Common myeloid progenitor, CD34-positive (primary cell): ENCODE measurements around the gene PRKN.

ENCODE experiments used
- CTCF ChIA-PET: fragments of 350-600 bp; sonication (Branson Sonifier 250); formaldehyde crosslinking; loops from one replicate; lab custom pipeline; 2021; ENCODE audit warnings: antibody characterized with exemption; lab: Charles Lee
- POLR2A ChIA-PET: fragments of 350-600 bp; sonication (Branson Sonifier 250); formaldehyde crosslinking; loops from one replicate; lab custom pipeline; 2021; ENCODE audit warnings: antibody characterized with exemption; lab: Charles Lee
- DNase-seq, 3 donors: peaks; one replicate each; pipeline versions ENCODE4 v3.0.0 to v3.0.0-alpha.2; 2013
- H3K27ac ChIP-seq, 2 experiments: 1 replicate in 1 of 2; 2 replicates in 1 of 2; pipeline ENCODE4 v1.7.0; 2013; ENCODE audit warnings: inconsistent platforms in 2 of 2, low read length in 2 of 2, mild to moderate bottlenecking in 2 of 2, low read depth in 1 of 2, moderate library complexity in 1 of 2; ENCODE audit not compliant: severe bottlenecking in 2 of 2, insufficient read depth in 1 of 2, poor library complexity in 1 of 2
- H3K27me3 ChIP-seq, 5 experiments: replicated peaks in 2 of 5; 1 replicate in 3 of 5; 2 replicates in 2 of 5; pipeline versions ENCODE4 v1.6.1 to v1.7.0; 2013; ENCODE audit warnings: low read length in 4 of 5, mild to moderate bottlenecking in 2 of 5, moderate library complexity in 2 of 5, inconsistent platforms in 1 of 5; ENCODE audit not compliant: insufficient read depth in 5 of 5, control insufficient read depth in 4 of 5
- H3K36me3 ChIP-seq, 4 experiments: 1 replicate in 2 of 4; 2 replicates in 2 of 4; pipeline versions ENCODE4 v1.6.1 to v1.7.0; 2013; ENCODE audit warnings: low read length in 3 of 4, control low read depth in 1 of 4, mild to moderate bottlenecking in 1 of 4; ENCODE audit not compliant: control insufficient read depth in 4 of 4, insufficient read depth in 4 of 4
- H3K4me1 ChIP-seq, 4 experiments: 1 replicate in 3 of 4; 2 replicates in 1 of 4; pipeline versions ENCODE4 v1.6.1 to v1.7.1; 2013; ENCODE audit warnings: low read length in 3 of 4, mild to moderate bottlenecking in 3 of 4, control low read depth in 1 of 4, inconsistent platforms in 1 of 4, moderate library complexity in 1 of 4; ENCODE audit not compliant: control insufficient read depth in 4 of 4, insufficient read depth in 4 of 4; ENCODE audit errors: control extremely low read depth in 1 of 4
- H3K4me3 ChIP-seq, 7 experiments: 1 replicate in 4 of 7; 2 replicates in 3 of 7; pipeline versions ENCODE4 v1.5.1 to v1.7.0; 2013; ENCODE audit warnings: mild to moderate bottlenecking in 7 of 7, low read length in 6 of 7, moderate library complexity in 6 of 7, inconsistent platforms in 2 of 7, low read depth in 2 of 7, control low read depth in 1 of 7; ENCODE audit not compliant: insufficient read depth in 4 of 7, control insufficient read depth in 1 of 7; ENCODE audit errors: extremely low read depth in 1 of 7
- H3K9me3 ChIP-seq, 5 experiments: 1 replicate in 4 of 5; 2 replicates in 1 of 5; pipeline versions ENCODE4 v1.6.1 to v1.7.1; 2013; ENCODE audit warnings: low read length in 4 of 5, mild to moderate bottlenecking in 2 of 5, inconsistent platforms in 1 of 5, low read depth in 1 of 5, moderate library complexity in 1 of 5; ENCODE audit not compliant: control insufficient read depth in 4 of 5, insufficient read depth in 2 of 5; ENCODE audit errors: control extremely low read depth in 1 of 5
- WGBS: methylation state at CpG from one replicate; pipeline ENCODE4 v1.1.5; 2013; ENCODE audit not compliant: insufficient coverage; 5-methylcytosine and 5-hydroxymethylcytosine counted together

Gene PRKN

DNA sequence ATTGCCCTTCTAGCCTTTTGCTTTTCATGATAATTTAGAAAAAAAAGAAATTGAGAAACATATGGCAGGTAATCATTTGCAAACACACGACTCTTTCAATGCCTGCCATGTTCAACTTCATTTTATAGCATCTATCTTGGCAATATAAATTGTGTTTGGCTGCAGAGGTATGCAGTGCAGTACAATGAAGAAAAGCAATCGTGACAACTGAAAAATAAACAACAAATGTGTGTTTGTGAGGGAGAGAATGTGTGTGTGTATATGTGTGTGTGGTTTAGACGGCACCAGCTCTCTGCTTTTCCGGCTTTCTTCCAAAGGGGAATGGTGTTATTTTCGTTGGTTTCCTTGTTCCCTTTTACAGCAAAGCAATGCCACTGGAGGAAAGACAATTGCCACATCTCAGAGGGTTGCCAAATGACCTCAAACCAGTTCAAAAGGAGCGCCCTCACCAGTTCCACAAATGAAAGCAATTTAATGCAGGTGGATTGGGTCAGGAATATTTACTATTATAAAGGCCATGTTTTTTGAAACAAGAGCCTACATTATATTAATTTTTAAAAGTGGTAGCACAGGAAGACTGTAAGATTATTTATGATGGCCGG, 587.2 kb downstream of the PRKN start:
- POLR2A ChIA-PET, result no interaction called here
- CTCF ChIA-PET, result no interaction called here
- peaks cover 0 to 14% (median 1%) of the 10 kb centered on the region in 5 experiments for H3K9me3 ChIP-seq

DNA sequence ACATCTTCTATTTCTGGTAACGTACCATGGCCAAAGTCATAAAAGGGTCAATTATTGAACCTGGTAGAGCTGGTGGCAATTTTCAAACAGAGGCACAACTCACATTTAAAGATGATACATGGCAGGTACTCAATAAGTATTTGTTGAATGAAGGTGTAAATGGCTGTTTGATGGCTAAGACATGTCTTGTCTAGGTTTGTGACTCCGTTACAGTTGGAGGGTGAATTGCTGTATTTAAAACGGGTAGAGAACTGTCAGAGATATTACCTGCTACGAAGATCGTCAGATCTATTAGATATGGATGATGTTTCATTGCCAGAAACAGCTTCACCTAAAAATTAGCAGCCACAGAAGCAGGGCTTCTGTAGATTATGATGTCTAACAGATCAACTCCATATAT, 601.9 kb downstream of the PRKN start:
- H3K27me3 ChIP-seq, result no peaks in the 10 kb centered on the region
- no peak overlapping the region for H3K27ac ChIP-seq
- 100% methylated on average over 4 of the region's 5 CpGs for WGBS
- H3K4me3 ChIP-seq, result no peak overlapping the region
- ChIA-PET POLR2A (no interaction called here), CTCF (no interaction called here)
- H3K36me3 ChIP-seq, result no peaks in the 10 kb centered on the region
- DNase-seq, result no peak
- no peaks in the 10 kb centered on the region for H3K4me1 ChIP-seq
- no peaks in the 10 kb centered on the region for H3K9me3 ChIP-seq

More for the DNA sequence above, 587.2 kb downstream of the PRKN start:
- H3K4me3 ChIP-seq, result no peak overlapping the region
- 94% methylated on average over 4 of the region's 7 CpGs for WGBS
- no peaks in the 10 kb centered on the region for H3K36me3 ChIP-seq
- DNase-seq, result no peak
- no peak overlapping the region for H3K27ac ChIP-seq
- no peaks in the 10 kb centered on the region for H3K27me3 ChIP-seq
- H3K4me1 ChIP-seq, result no peaks in the 10 kb centered on the region

DNA sequence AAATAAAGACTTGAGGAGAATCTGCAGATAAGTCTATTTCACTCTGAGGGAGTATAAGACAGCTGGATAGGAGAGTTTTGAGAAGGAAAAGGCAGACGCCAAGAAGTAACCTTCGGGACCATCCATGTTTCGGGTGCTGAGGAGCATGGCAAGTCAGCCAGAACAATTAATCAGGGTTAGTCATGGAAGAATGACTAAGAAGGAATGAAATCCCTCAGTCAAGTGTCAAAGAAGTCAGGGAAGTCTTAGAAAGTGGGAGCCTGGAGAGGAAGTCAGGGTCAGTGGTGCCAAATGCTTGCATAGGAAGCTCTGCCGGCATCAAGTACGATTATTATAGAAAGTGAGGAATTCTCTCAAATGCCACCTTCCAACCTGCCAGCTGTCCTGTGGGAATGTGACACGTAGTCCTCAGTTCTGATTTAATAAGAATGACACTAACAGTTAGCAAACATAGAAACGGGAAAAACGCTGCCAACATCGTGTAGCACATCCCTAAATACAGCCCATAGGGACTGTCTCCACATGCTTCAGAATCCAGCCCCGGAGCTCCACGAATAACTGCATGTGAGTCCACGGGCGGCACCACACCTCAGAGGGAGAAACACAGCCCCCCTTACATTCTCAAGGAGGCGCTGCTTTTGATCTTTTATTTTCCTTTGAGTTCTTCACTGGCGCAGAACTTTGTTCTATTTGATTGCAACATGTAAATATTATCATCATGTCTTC, 602.7 kb downstream of the PRKN start:
- no peak overlapping the region for H3K4me3 ChIP-seq
- 97% methylated on average over 11 of the region's 15 CpGs for WGBS
- POLR2A ChIA-PET, result no interaction called here

DNA sequence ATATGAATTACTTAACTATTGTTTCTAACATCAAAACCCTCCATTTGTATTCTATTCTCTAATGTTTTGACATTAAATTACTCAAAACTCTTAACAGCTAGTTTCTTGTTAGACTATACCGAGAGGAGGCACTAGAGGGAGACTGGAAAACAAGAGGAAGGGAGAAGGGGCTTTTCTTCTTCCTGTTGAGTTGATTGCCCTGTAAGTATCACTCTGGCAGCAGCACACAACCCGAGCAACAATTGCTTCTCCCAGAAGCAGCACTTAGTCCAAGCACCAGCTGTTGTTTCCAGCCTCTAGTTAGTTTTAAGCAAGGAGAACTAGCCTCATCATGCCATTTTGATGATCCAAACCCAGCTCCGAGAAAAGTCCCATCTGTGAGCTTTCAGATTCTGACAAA, 603.8 kb downstream of the PRKN start:
- POLR2A ChIA-PET, result no interaction called here
- 67% methylated on average over 3 of the region's 3 CpGs for WGBS
- Histone ChIP-seq H3K9me3 (no peaks in the 10 kb centered on the region), H3K4me1 (peaks cover 0 to 16% (median 9%) of the 10 kb centered on the region in 4 experiments), H3K36me3 (no peaks in the 10 kb centered on the region), H3K27me3 (no peaks in the 10 kb centered on the region), H3K27ac (no peak overlapping the region), H3K4me3 (no peak overlapping the region)
- CTCF ChIA-PET, result interaction anchor here (1.3 to 1.5 kb wide), 2 partner anchors 11 to 14 kb away, joined by 3 to 4 read pairs; no protein-coding TSS in a partner anchor
- DNase-seq, result peak in 2 of 3 donors; percentile 25 to 31

More for the DNA sequence above, 602.7 kb downstream of the PRKN start:
- H3K27ac ChIP-seq, result no peak overlapping the region
- no peaks in the 10 kb centered on the region for H3K36me3 ChIP-seq
- no peak for DNase-seq
- H3K27me3 ChIP-seq, result no peaks in the 10 kb centered on the region
- CTCF ChIA-PET, result interaction anchor here (1.3 kb wide), 1 partner anchor 9 kb away, joined by 3 read pairs; no protein-coding TSS in a partner anchor
- peaks cover 0 to 6% (median under 1%) of the 10 kb centered on the region in 4 experiments for H3K4me1 ChIP-seq
- no peaks in the 10 kb centered on the region for H3K9me3 ChIP-seq

DNA sequence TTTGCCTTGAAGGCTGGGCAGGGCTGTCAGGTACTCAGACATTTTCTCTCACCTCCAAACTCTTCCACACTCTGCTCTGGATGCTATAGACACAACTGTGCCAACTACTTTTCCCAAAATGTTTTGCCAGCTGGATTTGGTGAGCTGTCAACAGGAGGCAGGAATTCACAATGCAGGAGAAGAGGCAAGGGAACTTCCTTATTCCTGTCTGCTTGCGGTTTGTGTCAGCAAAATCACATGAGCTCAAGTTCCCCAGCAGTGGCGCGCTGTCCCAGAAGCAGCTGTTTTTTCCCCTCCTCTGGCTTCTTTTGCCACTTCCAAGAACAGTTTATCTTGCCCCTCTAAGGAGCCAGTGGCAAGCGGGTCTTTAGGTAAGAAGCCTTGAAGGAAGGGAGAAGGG, 608.2 kb downstream of the PRKN start:
- POLR2A ChIA-PET, result no interaction called here
- DNase-seq, result peak; percentile 26 to 67 (median 47)
- CTCF ChIA-PET, result no interaction called here

DNA sequence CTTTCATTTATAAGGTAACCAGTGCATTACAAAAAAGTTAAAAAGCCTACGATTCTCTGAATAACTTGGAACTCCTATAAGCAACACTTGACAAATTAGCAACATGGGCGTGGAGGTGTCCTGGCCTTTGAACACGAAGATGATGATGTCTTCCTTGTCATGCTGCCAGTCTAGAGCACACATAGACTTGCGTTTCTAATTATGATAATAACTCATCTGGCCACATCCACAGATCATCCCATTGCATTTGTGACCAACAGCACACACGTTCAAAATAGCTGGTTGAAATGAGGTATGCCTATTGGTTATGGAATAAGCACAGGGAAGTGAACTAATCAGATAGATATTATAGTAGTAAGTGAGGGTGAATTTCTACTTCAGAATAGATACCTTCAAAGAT, 608.9 kb downstream of the PRKN start:
- Histone ChIP-seq H3K27ac (no peak overlapping the region), H3K27me3 (no peaks in the 10 kb centered on the region), H3K4me1 (peaks cover 0 to 21% (median 10%) of the 10 kb centered on the region in 4 experiments), H3K36me3 (no peaks in the 10 kb centered on the region), H3K4me3 (no peak overlapping the region), H3K9me3 (no peaks in the 10 kb centered on the region)
- POLR2A ChIA-PET, result no interaction called here
- no peak for DNase-seq
- 92% methylated on average over 2 of the region's 5 CpGs for WGBS
- CTCF ChIA-PET, result no interaction called here

More for the DNA sequence above, 608.2 kb downstream of the PRKN start:
- H3K9me3 ChIP-seq, result no peaks in the 10 kb centered on the region
- H3K27me3 ChIP-seq, result no peaks in the 10 kb centered on the region
- peaks cover 0 to 21% (median 10%) of the 10 kb centered on the region in 4 experiments for H3K4me1 ChIP-seq
- H3K36me3 ChIP-seq, result no peaks in the 10 kb centered on the region
- H3K4me3 ChIP-seq, result peak overlapping the region in 1 of 7 experiments; percentile 33
- WGBS, result 0% methylated on average over 3 of the region's 4 CpGs
- no peak overlapping the region for H3K27ac ChIP-seq

DNA sequence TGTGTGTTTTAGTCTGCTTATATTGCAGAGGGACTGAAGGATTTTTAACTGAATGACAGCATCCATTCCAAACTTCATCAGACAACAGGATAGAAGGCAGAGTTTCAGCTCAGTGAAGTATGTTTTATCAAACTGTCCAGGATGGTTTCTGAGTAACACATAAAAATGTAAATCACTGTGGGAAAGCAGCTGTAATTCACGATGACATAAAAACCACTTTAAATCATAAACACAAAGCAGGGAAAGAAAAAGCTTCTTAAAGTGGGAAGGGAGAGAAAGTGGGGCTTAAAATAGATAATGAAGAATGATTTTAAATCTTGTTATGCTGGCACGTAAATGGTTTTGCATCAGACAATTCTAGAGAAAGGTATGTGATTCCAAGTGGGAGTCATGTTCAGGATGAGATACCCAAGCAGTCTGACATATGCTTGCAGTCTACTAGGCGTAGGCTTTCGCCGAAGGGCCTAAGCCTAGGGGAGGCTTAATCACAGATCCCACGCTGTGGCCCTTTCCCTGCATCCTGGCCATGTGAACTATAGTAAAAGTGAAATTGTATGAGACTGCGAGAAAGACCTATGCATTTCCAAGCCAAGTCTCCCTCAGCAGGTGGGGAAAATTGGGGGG, 610.6 kb downstream of the PRKN start:
- Histone ChIP-seq H3K36me3 (no peaks in the 10 kb centered on the region), H3K27me3 (no peaks in the 10 kb centered on the region), H3K27ac (no peak overlapping the region), H3K9me3 (no peaks in the 10 kb centered on the region), H3K4me3 (no peak overlapping the region), H3K4me1 (peaks cover 0 to 21% (median 10%) of the 10 kb centered on the region in 4 experiments)
- 100% methylated on average over 6 of the region's 7 CpGs for WGBS
- ChIA-PET POLR2A (no interaction called here), CTCF (no interaction called here)
- DNase-seq, result no peak
